Endothelial cell of umbilical vein (primary cell): ENCODE results near the gene MYO1F. TPM values are rescaled to one million over a fixed set of nuclear protein-coding genes. Genes with fewer than 3 reads are reported as not detected.

Source experiments
- BruUV-seq: library from RNA; stranded (reverse); fragments of 400-500 nt; replicated peaks from 2 replicates; lab custom pipeline; 2021; lab: Mats Ljungman, UMichigan
- CTCF ChIA-PET: fragments of 300-600, 350-600 bp; sonication (Branson Sonifier 250); formaldehyde crosslinking; loops from one replicate; lab custom pipeline; 2021; ENCODE audit warnings: antibody characterized with exemption, inconsistent platforms; lab: Charles Lee
- POLR2A ChIA-PET: fragments of 300-600, 350-600 bp; sonication (Branson Sonifier 250); formaldehyde crosslinking; loops from one replicate; lab custom pipeline; 2021; ENCODE audit warnings: antibody characterized with exemption, inconsistent platforms; lab: Charles Lee
- DNase-seq: peaks from one replicate; pipeline ENCODE4 v3.0.0-alpha.2; 2011; ENCODE audit warnings: low read depth, low spot score
- FAIRE-seq: peaks from 2 replicates; lab custom pipeline; 2011; peaks lifted over from hg19 to GRCh38; lab: Jason Lieb, UNC
- H2AFZ ChIP-seq: 2 replicates; pipeline ENCODE4 v1.6.0; 2012; ENCODE audit warnings: low read depth, low read length, control low read depth, inconsistent platforms
- H3K27ac ChIP-seq: 2 replicates; pipeline ENCODE4 v1.5.1; 2011; ENCODE audit warnings: low read depth, mild to moderate bottlenecking, control low read depth, low read length, moderate library complexity; ENCODE audit not compliant: insufficient read depth
- H3K27me3 ChIP-seq, 2 experiments: 2 replicates each; pipeline versions ENCODE4 v1.6.0 to v1.6.1; 2011; ENCODE audit warnings: low read length in 2 of 2, mixed read lengths in 1 of 2; ENCODE audit not compliant: control insufficient read depth in 2 of 2, insufficient read depth in 2 of 2
- H3K36me3 ChIP-seq, 2 experiments: 2 replicates in 1 of 2; 3 replicates in 1 of 2; pipeline ENCODE4 v1.5.1; 2011; ENCODE audit warnings: low read length in 2 of 2, mild to moderate bottlenecking in 1 of 2, moderate library complexity in 1 of 2; ENCODE audit not compliant: control insufficient read depth in 2 of 2, insufficient read depth in 2 of 2; ENCODE audit errors: extremely low read depth in 1 of 2
- H3K4me1 ChIP-seq: 3 replicates; pipeline ENCODE4 v1.5.1; 2011; ENCODE audit warnings: mild to moderate bottlenecking, low read length; ENCODE audit not compliant: control insufficient read depth, insufficient read depth; ENCODE audit errors: extremely low read depth
- H3K4me2 ChIP-seq: 2 replicates; pipeline ENCODE4 v1.6.1; 2011; ENCODE audit warnings: low read length, control low read depth, mixed read lengths; ENCODE audit not compliant: insufficient read depth
- H3K4me3 ChIP-seq, 3 experiments: fragments of 200-600 bp in 1 of 3; sonication (generic), shearing (Covaris generic) in 1 of 3; replicated peaks in 1 of 3; 2 replicates each; pipeline ENCODE4 v1.5.1; 2011 to 2016; ENCODE audit warnings: control low read depth in 3 of 3, low read length in 3 of 3, mild to moderate bottlenecking in 2 of 3, inconsistent platforms in 1 of 3, low read depth in 1 of 3, moderate library complexity in 1 of 3; ENCODE audit not compliant: insufficient read depth in 1 of 3
- H3K79me2 ChIP-seq: 2 replicates; pipeline ENCODE4 v1.6.0; 2012; ENCODE audit warnings: low read length, inconsistent platforms; ENCODE audit not compliant: control insufficient read depth, insufficient read depth
- H3K9ac ChIP-seq: replicated peaks from 2 replicates; pipeline ENCODE3; 2011; ENCODE audit warnings: low read length, control low read depth; ENCODE audit not compliant: insufficient read depth; ENCODE audit errors: extremely low read depth
- H3K9me1 ChIP-seq: replicated peaks from 3 replicates; pipeline ENCODE4 v1.6.0; 2011; ENCODE audit warnings: mild to moderate bottlenecking, low read length; ENCODE audit not compliant: control insufficient read depth, insufficient read depth; ENCODE audit errors: extremely low read depth
- H3K9me3 ChIP-seq: replicated peaks from 2 replicates; pipeline ENCODE4 v1.5.1; 2012; ENCODE audit warnings: low read length, inconsistent platforms; ENCODE audit not compliant: control insufficient read depth, insufficient read depth
- H4K20me1 ChIP-seq: replicated peaks from 2 replicates; pipeline ENCODE3; 2011; ENCODE audit warnings: mild to moderate bottlenecking, low read length; ENCODE audit not compliant: control insufficient read depth, insufficient read depth; ENCODE audit errors: extremely low read depth
- CTCF ChIP-seq, 2 donors: IDR thresholded peaks; 1 replicate in 1 of 2; 2 replicates in 1 of 2; pipeline ENCODE4 v1.5.1; 2011; ENCODE audit warnings: low read length in 2 of 2, mild to moderate bottlenecking in 2 of 2, moderate library complexity in 2 of 2, control low read depth in 1 of 2, inconsistent platforms in 1 of 2, low read depth in 1 of 2; ENCODE audit not compliant: insufficient read depth in 1 of 2; ENCODE audit errors: extremely low read depth in 1 of 2
- EZH2 ChIP-seq: IDR thresholded peaks from 2 replicates; pipeline ENCODE4 v1.6.1; 2012; ENCODE audit warnings: borderline replicate concordance, low read depth, mild to moderate bottlenecking, moderate library complexity, low read length, inconsistent platforms; ENCODE audit not compliant: severe bottlenecking
- FOS ChIP-seq: IDR thresholded peaks from 2 replicates; pipeline ENCODE4 v1.6.1; 2011; ENCODE audit warnings: mild to moderate bottlenecking, low read length, moderate library complexity, borderline replicate concordance; ENCODE audit not compliant: insufficient read depth
- GATA2 ChIP-seq: IDR thresholded peaks from 2 replicates; pipeline ENCODE4 v1.7.0; 2011; ENCODE audit warnings: low read depth, mild to moderate bottlenecking, moderate library complexity, mixed read lengths, low read length; ENCODE audit not compliant: insufficient read length, insufficient read depth
- JUN ChIP-seq: IDR thresholded peaks from 2 replicates; pipeline ENCODE4 v1.6.1; 2011; ENCODE audit warnings: borderline replicate concordance, low read depth; ENCODE audit not compliant: insufficient read length, insufficient read depth
- MAX ChIP-seq: IDR thresholded peaks from 2 replicates; pipeline ENCODE4 v1.6.1; 2011; ENCODE audit not compliant: insufficient read depth, insufficient read length
- MYC ChIP-seq: IDR thresholded peaks from one replicate; pipeline ENCODE4 v1.6.1; 2011; ENCODE audit warnings: mild to moderate bottlenecking, low read depth, low read length
- POLR2A ChIP-seq: IDR thresholded peaks from 2 replicates; pipeline ENCODE4 v1.6.1; 2012; ENCODE audit warnings: low read depth, mild to moderate bottlenecking, control low read depth, low read length
- POLR2AphosphoS5 ChIP-seq: IDR thresholded peaks from 2 replicates; pipeline ENCODE4 v1.6.1; 2012; ENCODE audit warnings: low read depth, mild to moderate bottlenecking, control low read depth, low read length, moderate library complexity; ENCODE audit not compliant: insufficient read depth
- dilution Hi-C: fragments of 300-500 bp; cut with MboI; formaldehyde crosslinking; loops from one replicate; pipeline ENCODE4 v1.15.0; 2019; ENCODE audit warnings: low sequenced_read_pairs; ENCODE audit not compliant: extremely low pct_ligation_motif_present
- intact Hi-C: fragments of 100-400 bp; cut with micrococcal nuclease; formaldehyde crosslinking; loops from one replicate; pipeline ENCODE4 v1.10.0; 2022
- polyA plus RNA-seq, 4 experiments: library from polyadenylated mRNA; depleted of rRNA in 3 of 4; stranded (reverse) in 3 of 4; unstranded in 1 of 4; fragments of >200 nt; gene quantifications; 2 replicates each; pipeline versions ENCODE4 v1.2.1 to v1.2.3, GENCODE V29; 2011 to 2012; ENCODE audit warnings: missing spikeins in 1 of 4
- total RNA-seq: library from RNA; stranded (reverse); gene quantifications from 2 replicates; pipeline ENCODE4 v1.2.3, GENCODE V29; 2021

The MYO1F gene
- total and polyA plus RNA-seq, 2 donors (not counting 3 experiments of a cell fraction or from before 2014, with no cell fraction given), result 0.22 to 0.39 TPM

GRCh38 chr19:8595651-8596050, 18.4 kb upstream of the MYO1F start:
- intact Hi-C loops, result no loop called here

GRCh38 chr19:8593931-8594330, 16.7 kb upstream of the MYO1F start:
- Histone ChIP-seq H3K4me3 (no peak overlapping the region), H3K9ac (no peak overlapping the region), H4K20me1 (no peaks in the 10 kb centered on the region), H2AFZ (no peak overlapping the region), H3K79me2 (no peaks in the 10 kb centered on the region), H3K9me1 (no peaks in the 10 kb centered on the region), H3K9me3 (peaks cover 5% of the 10 kb centered on the region), H3K27me3 (peaks cover 0 to 3% of the 10 kb centered on the region in 2 experiments), H3K36me3 (no peaks in the 10 kb centered on the region), H3K27ac (no peak overlapping the region), H3K4me1 (no peaks in the 10 kb centered on the region), H3K4me2 (no peak overlapping the region)
- no TSS peak for BruUV-seq
- dilution Hi-C loops, result loop anchor here (10.0 kb wide), 1 partner anchor 69 kb away; no protein-coding TSS in a partner anchor
- FAIRE-seq (no peak), DNase-seq (no peak)
- intact Hi-C loops, result no loop called here
- CTCF ChIA-PET, result interaction anchor here (1.1 to 2.2 kb wide), 4 partner anchors 13 to 68 kb away, joined by 3 to 11 read pairs (median 4); no protein-coding TSS in a partner anchor
- POLR2A ChIA-PET, result no interaction called here
- TF ChIP-seq MYC (no peak), POLR2AphosphoS5 (no peak), EZH2 (no peak), POLR2A (no peak), CTCF (IDR thresholded peaks at IDR 0.05; ENCODE audit: extremely low read depth in 1 of 2, insufficient read depth in 1 of 2, low read depth in 1 of 2, low read length in 2 of 2) (no peak), FOS (no peak), GATA2 (no peak), MAX (no peak)

More at GRCh38 chr19:8595651-8596050, 18.4 kb upstream of the MYO1F start:
- ChIA-PET POLR2A (no interaction called here), CTCF (interaction anchor here (2.0 to 2.2 kb wide), 2 partner anchors 15 to 46 kb away, joined by 6 to 11 read pairs; no protein-coding TSS in a partner anchor)
- Histone ChIP-seq H3K36me3 (no peaks in the 10 kb centered on the region), H4K20me1 (no peaks in the 10 kb centered on the region), H3K9me3 (peaks cover 5% of the 10 kb centered on the region), H3K9ac (no peak overlapping the region), H3K27me3 (peaks cover 0 to 3% of the 10 kb centered on the region in 2 experiments), H3K4me1 (no peaks in the 10 kb centered on the region), H3K27ac (no peak overlapping the region), H2AFZ (no peak overlapping the region), H3K79me2 (no peaks in the 10 kb centered on the region), H3K4me2 (no peak overlapping the region), H3K4me3 (no peak overlapping the region), H3K9me1 (no peaks in the 10 kb centered on the region)
- TF ChIP-seq POLR2A (no peak), POLR2AphosphoS5 (no peak), MAX (no peak), FOS (no peak), EZH2 (no peak), JUN (no peak)
- DNase-seq (no peak), FAIRE-seq (no peak)
- BruUV-seq, result no TSS peak
- dilution Hi-C loops, result loop anchor here (10.0 kb wide), 1 partner anchor 71 kb away; no protein-coding TSS in a partner anchor
